Transverse colon (tissue), 4 donors: ENCODE results near the gene TMED7. TPM values are rescaled to one million over a fixed set of nuclear protein-coding genes. Genes with fewer than 3 reads are reported as not detected.

Source experiments
- DNase-seq: peaks from one replicate; pipeline ENCODE4 v3.0.0-alpha.2; 2019
- H3K27ac ChIP-seq, 4 donors: fragments of 200-600 bp; sonication (generic); 2 replicates each; pipeline ENCODE4 v1.5.1; 2016 to 2018; ENCODE audit warnings: inconsistent platforms in 4 of 4
- H3K27me3 ChIP-seq: fragments of 200-600 bp; sonication (generic); 2 replicates; pipeline ENCODE4 v1.5.1; 2017; ENCODE audit warnings: inconsistent platforms
- H3K36me3 ChIP-seq, 4 donors: fragments of 200-600 bp; sonication (generic); 2 replicates each; pipeline ENCODE4 v1.5.1; 2017 to 2019; ENCODE audit warnings: inconsistent platforms in 4 of 4
- H3K4me1 ChIP-seq, 4 donors: fragments of 200-600 bp; sonication (generic); 2 replicates each; pipeline ENCODE4 v1.5.1; 2017 to 2020; ENCODE audit warnings: inconsistent platforms in 4 of 4
- H3K4me3 ChIP-seq, 4 donors: fragments of 200-600 bp; sonication (generic); 1 replicate in 1 of 4; 2 replicates in 3 of 4; pipeline versions ENCODE4 v1.5.1 to v1.6.1; 2017 to 2019; ENCODE audit warnings: inconsistent platforms in 4 of 4
- H3K9me3 ChIP-seq, 2 donors: fragments of 200-600 bp; sonication (generic); 2 replicates each; pipeline ENCODE4 v1.5.1; 2017 to 2019; ENCODE audit warnings: inconsistent platforms in 2 of 2
- EP300 ChIP-seq: sonication (generic); formaldehyde crosslinking; IDR thresholded peaks from one replicate; pipeline ENCODE4 v1.6.1; 2017; ENCODE audit warnings: antibody characterized with exemption, low read depth
- POLR2A ChIP-seq: fragments of 450-650 bp; IDR thresholded peaks from one replicate; pipeline ENCODE4 v1.6.1; 2016; ENCODE audit warnings: antibody characterized with exemption, mild to moderate bottlenecking, moderate library complexity
- POLR2AphosphoS5 ChIP-seq, 3 donors: sonication (generic); formaldehyde crosslinking; IDR thresholded peaks; one replicate each; pipeline ENCODE4 v1.6.1; 2016; ENCODE audit warnings: antibody characterized with exemption in 3 of 3
- WGBS, 2 donors: methylation state at CpG; one replicate each; pipeline ENCODE4 v1.1.5; 2018; ENCODE audit warnings: low coverage in 1 of 2; 5-methylcytosine and 5-hydroxymethylcytosine counted together
- in situ Hi-C, 4 donors: fragments of 200-750 bp; cut with MboI; loops; one replicate each; pipeline versions ENCODE4 v1.15.0 to v1.15.1; 2017; ENCODE audit warnings: low sequenced_read_pairs in 3 of 4, low pct_ligation_motif_present in 1 of 4, low pct_unique_long_range_greater_than_20kb in 1 of 4
- intact Hi-C: fragments of 100-400 bp; cut with DNase I; formaldehyde crosslinking; loops from one replicate; pipeline ENCODE4 v1.15.1; 2023; ENCODE audit warnings: low total_unique reads
- total RNA-seq, 4 donors: library from RNA; depleted of rRNA; stranded (reverse); fragments of >200 nt; gene quantifications; one replicate each; pipeline ENCODE4 v1.1.0, GENCODE V29; 2016
- TF ChIP-seq, protein P1 (sequence below), 5 experiments: fragments of 200-600 bp in 3 of 5; fragments of 450-650 bp in 2 of 5; sonication (generic) in 3 of 5; IDR thresholded peaks; 1 replicate in 2 of 5; 2 replicates in 3 of 5; pipeline ENCODE4 v1.5.1; 2016 to 2017; ENCODE audit warnings: antibody characterized with exemption in 5 of 5, inconsistent platforms in 3 of 5, mild to moderate bottlenecking in 2 of 5, moderate library complexity in 1 of 5

TMED7 gene
- total RNA-seq, 4 donors from 2014 or later = 29.9 to 122 (median 98.2) TPM

DNA sequence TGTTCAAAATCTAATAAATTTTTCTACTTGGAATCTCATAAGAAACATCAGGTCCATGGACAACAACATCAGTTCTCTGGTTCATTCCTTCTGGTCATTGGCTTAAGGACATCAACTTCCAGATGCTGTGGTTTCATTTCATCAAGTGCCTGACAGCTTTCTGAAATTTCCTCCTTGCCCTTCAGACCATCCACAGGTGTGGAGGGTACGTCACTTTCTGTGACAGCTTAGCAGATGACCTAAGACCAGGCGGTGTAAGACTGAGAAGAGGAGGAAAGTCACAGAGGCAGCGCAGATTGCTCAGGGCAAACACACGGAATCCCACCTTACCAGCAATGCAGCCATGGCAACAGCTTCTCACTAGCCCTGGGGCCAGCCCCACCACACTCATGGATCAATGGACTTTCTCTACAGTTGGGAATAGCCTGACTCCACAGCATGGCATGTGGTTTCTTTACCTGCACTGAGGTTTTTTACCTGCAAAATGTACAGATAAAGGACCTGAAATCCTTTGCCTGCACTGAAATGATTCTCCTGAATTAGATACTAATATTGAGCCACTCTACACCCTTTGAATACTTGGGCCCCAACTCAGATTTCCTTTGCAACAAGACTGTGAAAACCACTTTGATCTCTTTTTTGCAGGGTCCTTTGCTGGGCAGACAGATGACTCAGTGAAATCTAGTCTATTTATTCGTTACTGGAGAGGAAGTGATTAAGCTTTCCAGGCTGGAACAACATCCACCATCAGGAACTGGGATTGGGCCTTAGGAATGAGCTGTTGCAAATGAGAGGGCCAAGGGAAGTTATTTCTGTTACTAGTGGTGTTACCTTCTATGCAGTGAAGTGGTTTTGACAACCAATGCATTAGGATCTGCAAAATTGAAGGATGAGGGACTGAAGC lies 50.4 kb downstream of the TMED7 start:
- no peak overlapping the region for H3K4me3 ChIP-seq
- no peaks in the 10 kb centered on the region for H3K4me1 ChIP-seq
- 81% methylated on average over 5 of the region's 5 CpGs; no CpG with 5 or more reads in 1 of the 2 donors for WGBS, 2 donors
- no peaks in the 10 kb centered on the region for H3K27me3 ChIP-seq
- in situ Hi-C loops (loop anchor here in 1 of 4 donors (10.0 to 25.0 kb wide), 2 partner anchors 201 to 488 kb away; no protein-coding TSS in a partner anchor), intact Hi-C loops (no loop called here)
- H3K27ac ChIP-seq = no peak overlapping the region
- H3K36me3 ChIP-seq = no peaks in the 10 kb centered on the region
- DNase-seq = no peak
- no peaks in the 10 kb centered on the region for H3K9me3 ChIP-seq
- TF ChIP-seq POLR2A = no peak
- no peak for TF ChIP-seq POLR2AphosphoS5 (IDR thresholded peaks at IDR 0.05)
- no peak for TF ChIP-seq EP300

DNA sequence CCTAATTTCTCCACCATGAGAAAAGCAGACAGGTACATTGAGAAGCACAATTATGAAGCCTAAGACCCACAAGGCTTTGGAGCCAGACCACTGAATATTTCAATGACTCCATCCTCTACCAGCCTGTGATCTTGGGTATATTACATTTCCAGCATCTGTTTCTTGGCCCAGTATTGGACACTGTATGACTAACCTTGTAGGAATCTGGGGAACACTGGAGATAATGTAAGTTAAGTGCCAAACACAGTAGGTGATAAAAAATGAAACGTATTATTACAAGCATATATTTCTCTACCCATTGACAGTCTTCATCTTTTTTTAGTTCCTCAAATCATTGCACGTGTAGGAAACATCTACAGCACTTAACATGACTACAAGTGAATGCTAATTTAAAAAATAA lies 52.7 kb downstream of the TMED7 start:
- WGBS, 2 donors = 69 to 75% methylated on average over 2 of the region's 2 CpGs
- Histone ChIP-seq H3K27ac (no peak overlapping the region), H3K36me3 (no peaks in the 10 kb centered on the region), H3K9me3 (no peaks in the 10 kb centered on the region), H3K27me3 (no peaks in the 10 kb centered on the region), H3K4me3 (no peak overlapping the region), H3K4me1 (no peaks in the 10 kb centered on the region)
- no peak for TF ChIP-seq POLR2AphosphoS5 (IDR thresholded peaks at IDR 0.05)
- TF ChIP-seq, protein P1, sequence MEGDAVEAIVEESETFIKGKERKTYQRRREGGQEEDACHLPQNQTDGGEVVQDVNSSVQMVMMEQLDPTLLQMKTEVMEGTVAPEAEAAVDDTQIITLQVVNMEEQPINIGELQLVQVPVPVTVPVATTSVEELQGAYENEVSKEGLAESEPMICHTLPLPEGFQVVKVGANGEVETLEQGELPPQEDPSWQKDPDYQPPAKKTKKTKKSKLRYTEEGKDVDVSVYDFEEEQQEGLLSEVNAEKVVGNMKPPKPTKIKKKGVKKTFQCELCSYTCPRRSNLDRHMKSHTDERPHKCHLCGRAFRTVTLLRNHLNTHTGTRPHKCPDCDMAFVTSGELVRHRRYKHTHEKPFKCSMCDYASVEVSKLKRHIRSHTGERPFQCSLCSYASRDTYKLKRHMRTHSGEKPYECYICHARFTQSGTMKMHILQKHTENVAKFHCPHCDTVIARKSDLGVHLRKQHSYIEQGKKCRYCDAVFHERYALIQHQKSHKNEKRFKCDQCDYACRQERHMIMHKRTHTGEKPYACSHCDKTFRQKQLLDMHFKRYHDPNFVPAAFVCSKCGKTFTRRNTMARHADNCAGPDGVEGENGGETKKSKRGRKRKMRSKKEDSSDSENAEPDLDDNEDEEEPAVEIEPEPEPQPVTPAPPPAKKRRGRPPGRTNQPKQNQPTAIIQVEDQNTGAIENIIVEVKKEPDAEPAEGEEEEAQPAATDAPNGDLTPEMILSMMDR (IDR thresholded peaks at IDR 0.05) = no peak
- no peak for TF ChIP-seq POLR2A
- TF ChIP-seq EP300 = no peak
- no peak for DNase-seq
- intact Hi-C loops (loop anchor here (5.0 kb wide), 1 partner anchor 261 kb away; no protein-coding TSS in a partner anchor), in situ Hi-C loops (loop anchor here in 1 of 4 donors (10.0 kb wide), 1 partner anchor 198 kb away; no protein-coding TSS in a partner anchor)

DNA sequence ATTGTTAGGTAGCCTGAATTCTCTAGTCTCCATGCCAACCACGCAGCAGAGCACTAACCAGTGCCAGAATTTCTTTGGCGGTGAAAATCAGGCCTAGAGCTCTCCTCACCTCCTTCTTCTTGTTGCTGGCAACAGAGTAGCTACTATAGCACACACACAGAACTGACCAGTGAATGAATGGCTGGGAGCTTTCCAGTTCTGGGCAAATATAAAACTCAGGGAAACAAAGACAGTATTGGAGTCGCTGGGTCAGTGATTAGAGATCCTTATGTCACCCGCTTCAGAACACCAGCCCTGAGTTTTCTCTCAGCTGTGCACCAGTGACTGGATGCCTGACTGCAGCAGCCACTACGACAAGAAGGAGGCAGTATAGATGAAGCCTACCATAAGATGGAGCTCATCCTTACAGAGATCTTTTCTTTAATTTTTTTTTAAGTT lies 54.4 kb downstream of the TMED7 start:
- H3K27me3 ChIP-seq = no peaks in the 10 kb centered on the region
- H3K9me3 ChIP-seq = no peaks in the 10 kb centered on the region
- TF ChIP-seq POLR2AphosphoS5 (IDR thresholded peaks at IDR 0.05) (no peak), EP300 (no peak), POLR2A (no peak)
- TF ChIP-seq, protein P1 (IDR thresholded peaks at IDR 0.05) = no peak
- no peaks in the 10 kb centered on the region for H3K4me1 ChIP-seq
- no peak overlapping the region for H3K27ac ChIP-seq
- DNase-seq = no peak
- in situ Hi-C loops = loop anchor here in 1 of 4 donors (10.0 kb wide), 1 partner anchor 197 kb away; no protein-coding TSS in a partner anchor
- intact Hi-C loops = loop anchor here (5.0 kb wide), 1 partner anchor 259 kb away; no protein-coding TSS in a partner anchor
- WGBS, 2 donors = 85% methylated on average over 5 of the region's 5 CpGs; no CpG with 5 or more reads in 1 of the 2 donors
- H3K4me3 ChIP-seq = no peak overlapping the region
- no peaks in the 10 kb centered on the region for H3K36me3 ChIP-seq

DNA sequence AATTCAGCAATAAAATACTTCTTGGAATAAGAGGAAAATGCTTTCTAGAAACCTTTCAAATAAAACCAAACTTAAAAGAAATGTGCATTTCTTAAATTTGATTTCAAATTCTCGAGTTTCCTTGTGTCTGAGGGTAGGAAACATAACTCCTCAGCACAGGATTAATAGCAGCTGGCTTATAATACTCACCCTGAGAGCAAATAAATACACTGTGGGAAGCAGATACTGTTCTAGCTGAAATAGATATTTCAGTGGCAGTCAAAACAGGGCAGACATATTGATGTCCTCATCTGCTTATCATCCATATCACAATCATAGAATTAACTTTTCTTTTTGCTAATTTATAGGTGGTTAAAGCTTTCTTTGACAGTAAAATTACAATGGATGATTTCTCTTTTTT lies 57.2 kb downstream of the TMED7 start:
- H3K4me3 ChIP-seq = no peak overlapping the region
- H3K9me3 ChIP-seq = no peaks in the 10 kb centered on the region
- intact Hi-C loops (no loop called here), in situ Hi-C loops (no loop called here)
- H3K27me3 ChIP-seq = no peaks in the 10 kb centered on the region
- DNase-seq = no peak
- no peak overlapping the region for H3K27ac ChIP-seq
- H3K36me3 ChIP-seq = no peaks in the 10 kb centered on the region
- WGBS, 2 donors = 50 to 76% methylated on average over 1 of the region's 1 CpG
- H3K4me1 ChIP-seq = no peaks in the 10 kb centered on the region
- TF ChIP-seq POLR2AphosphoS5 (IDR thresholded peaks at IDR 0.05) (no peak), POLR2A (no peak), EP300 (no peak)
- TF ChIP-seq, protein P1 (IDR thresholded peaks at IDR 0.05) = no peak
